ENCODE data around the gene ACBD4. TPM values are rescaled to one million over a fixed set of nuclear protein-coding genes. Genes with fewer than 3 reads are reported as not detected.

The ACBD4 gene
- total RNA-seq, 1 experiment from 2014 or later, result 9.7 TPM

- Histone ChIP-seq H4K91ac (ENCODE audit: insufficient read length, low read depth, low read length) (no peak overlapping the region), H2BK20ac (ENCODE audit: low read depth, low read length, poor library complexity, severe bottlenecking) (no peak overlapping the region), H2BK15ac (ENCODE audit: low read depth, low read length) (no peak overlapping the region), H3K9ac (ENCODE audit: extremely low read depth, insufficient read length, low read length) (no peak overlapping the region), H2BK12ac (ENCODE audit: insufficient read length, low read depth, low read length) (no peak overlapping the region), H2AFZ (ENCODE audit: low read length) (no peak overlapping the region), H3K79me1 (ENCODE audit: insufficient read depth, low read depth, low read length, poor library complexity, severe bottlenecking) (peaks cover 4% of the 10 kb centered on the region), H3K4me2 (ENCODE audit: insufficient read depth, insufficient read length, low read length) (peak overlapping the region; percentile 26), H4K8ac (replicated peaks; ENCODE audit: insufficient read length, low read depth, low read length) (no peak overlapping the region), H3K14ac (ENCODE audit: insufficient read depth, low read length) (no peak overlapping the region), H3K4me1 (ENCODE audit: insufficient read depth, low read length) (peaks cover 2% of the 10 kb centered on the region; the same call in 1 of the 2 replicates), H3K79me2 (ENCODE audit: insufficient read depth, low read length) (no peaks in the 10 kb centered on the region; the same call in 1 of the 2 replicates), H2AK5ac (ENCODE audit: insufficient read length, low read length) (no peak overlapping the region), H4K5ac (ENCODE audit: insufficient read length, low read depth, low read length) (no peak overlapping the region), H4K20me1 (ENCODE audit: control insufficient read depth, insufficient read depth, insufficient read length) (no peaks in the 10 kb centered on the region), H2BK120ac (ENCODE audit: low read depth, low read length, poor library complexity, severe bottlenecking) (no peak overlapping the region), H3K23ac (ENCODE audit: insufficient read length, low read depth, low read length) (no peak overlapping the region), H3K18ac (ENCODE audit: insufficient read length, low read depth, low read length) (no peak overlapping the region), H3K23me2 (ENCODE audit: insufficient read length, low read depth, low read length, poor library complexity, severe bottlenecking) (peaks cover 16% of the 10 kb centered on the region), H3K56ac (ENCODE audit: insufficient read length, low read depth, low read length) (no peak overlapping the region), H2BK5ac (ENCODE audit: insufficient read length, low read length) (no peak overlapping the region), H3K4ac (ENCODE audit: low read depth, low read length) (no peak overlapping the region), H3T11ph (ENCODE audit: low read length) (no peak overlapping the region), H3K27me3 (ENCODE audit: insufficient read depth, low read length) (no peaks in the 10 kb centered on the region), H3K9me3 (ENCODE audit: control insufficient read depth, low read depth, low read length) (no peaks in the 10 kb centered on the region), H3K27ac (ENCODE audit: insufficient read length, low read depth, low read length) (no peak overlapping the region)
- Mint-ChIP-seq H3K9me3 (no peaks in the 10 kb centered on the region; a peak in 1 of 5 replicates), H3K27me3 (ENCODE audit: low read depth) (no peaks in the 10 kb centered on the region; the same call in none of the 2 replicates), H3K27ac (peak overlapping the region in 1 of 3 experiments; percentile 45; a peak in 2 of 7 replicates), H3K4me1 (peaks cover 27 to 31% of the 10 kb centered on the region in 2 experiments), H3K4me3 (peak overlapping the region; percentile 98 to 99), H3K36me3 (ENCODE audit: insufficient read depth in 1 of 3, low read depth in 3 of 3) (peaks cover under 1 to 5% (median 3%) of the 10 kb centered on the region in 3 experiments; a peak in 2 of 7 replicates)
- no peak for TF ChIP-seq CTCF (conservative IDR thresholded peaks at IDR 0.05)
- no CpG with 5 or more reads among the region's 8 CpGs for WGBS (ENCODE audit: extremely low coverage, insufficient read length, low lambda C conversion rate)
- DNase-seq, result no peak
These were observed 15.7 kb downstream of the ACBD4 start for GRCh38 chr17:45150911-45151809.

All from H9 (cell line).